ENCODE measurements around the gene RASAL1. TPM values are rescaled to one million over a fixed set of nuclear protein-coding genes. Genes with fewer than 3 reads are reported as not detected.
"Not testable (repeated sequence)": the region's sequence is repeated elsewhere in the genome, so short reads cannot be mapped to it uniquely, and the experiment has no call there.

Gene RASAL1
- total RNA-seq, 1 donor from 2014 or later, result 2.2 TPM

DNA sequence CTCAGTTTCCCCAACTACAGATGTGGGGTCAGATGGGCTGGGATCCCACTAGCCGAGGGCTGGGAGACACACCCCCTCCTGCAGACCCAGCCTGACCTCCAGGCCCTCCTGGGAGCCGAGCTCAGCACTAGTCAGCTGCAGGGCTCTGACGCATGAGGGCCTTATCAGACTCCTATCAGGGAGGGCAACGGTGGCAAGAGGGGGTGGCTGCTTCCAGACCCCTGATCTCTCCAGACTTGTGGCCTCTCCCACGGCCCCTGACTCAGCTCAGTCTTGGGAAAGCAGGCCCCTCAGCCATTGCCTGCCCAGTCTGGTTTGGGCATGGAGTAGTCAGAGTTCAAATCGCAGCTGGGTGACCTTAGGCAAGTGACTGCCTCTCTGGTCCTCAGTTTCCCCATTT, 2.5 kb downstream of the RASAL1 start:
- DNase-seq (ENCODE audit: low spot score), result no peak
- intact Hi-C loops (cut with micrococcal nuclease), result loop anchor here (10.0 kb wide), 1 partner anchor 228 kb away; the partner anchor contains the start of gene OAS1
- no peaks in the 10 kb centered on the region for H3K36me3 Mint-ChIP-seq (ENCODE audit: low read depth)
- no peaks in the 10 kb centered on the region for H3K27me3 Mint-ChIP-seq (ENCODE audit: low read depth)
- peaks cover 14% of the 10 kb centered on the region for H3K4me1 Mint-ChIP-seq (ENCODE audit: low read depth)
- no peak overlapping the region for H3K4me3 Mint-ChIP-seq (ENCODE audit: low read depth)
- no peak overlapping the region for H3K27ac Mint-ChIP-seq
- H3K9me3 Mint-ChIP-seq, result no peaks in the 10 kb centered on the region

DNA sequence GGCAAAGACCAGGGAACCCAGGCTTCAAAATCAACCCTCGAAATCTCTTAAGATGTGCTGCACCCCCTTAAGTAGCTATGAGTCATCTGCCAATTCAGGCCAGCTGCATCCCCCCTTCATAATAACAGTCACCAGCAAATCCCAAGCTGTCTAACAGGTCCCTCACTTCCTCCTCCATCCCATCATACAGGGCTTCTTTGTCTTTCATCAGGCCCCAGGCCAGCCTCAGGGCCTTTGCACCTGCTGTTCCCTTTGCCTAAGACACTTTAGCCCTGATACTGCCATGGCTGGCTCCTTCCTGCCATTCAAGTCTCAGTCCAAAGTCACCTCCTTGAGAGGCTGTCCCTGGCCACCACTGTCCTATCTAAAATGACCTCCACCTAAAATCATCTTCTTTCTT, 4.0 kb downstream of the RASAL1 start:
- Mint-ChIP-seq H3K36me3 (ENCODE audit: low read depth) (no peaks in the 10 kb centered on the region), H3K9me3 (no peaks in the 10 kb centered on the region), H3K4me3 (ENCODE audit: low read depth) (no peak overlapping the region), H3K27me3 (ENCODE audit: low read depth) (no peaks in the 10 kb centered on the region), H3K4me1 (ENCODE audit: low read depth) (peaks cover 11% of the 10 kb centered on the region), H3K27ac (no peak overlapping the region)
- intact Hi-C loops (cut with micrococcal nuclease), result loop anchor here (10.0 kb wide), 1 partner anchor 227 kb away; the partner anchor contains the start of gene OAS1
- DNase-seq (ENCODE audit: low spot score), result no peak

DNA sequence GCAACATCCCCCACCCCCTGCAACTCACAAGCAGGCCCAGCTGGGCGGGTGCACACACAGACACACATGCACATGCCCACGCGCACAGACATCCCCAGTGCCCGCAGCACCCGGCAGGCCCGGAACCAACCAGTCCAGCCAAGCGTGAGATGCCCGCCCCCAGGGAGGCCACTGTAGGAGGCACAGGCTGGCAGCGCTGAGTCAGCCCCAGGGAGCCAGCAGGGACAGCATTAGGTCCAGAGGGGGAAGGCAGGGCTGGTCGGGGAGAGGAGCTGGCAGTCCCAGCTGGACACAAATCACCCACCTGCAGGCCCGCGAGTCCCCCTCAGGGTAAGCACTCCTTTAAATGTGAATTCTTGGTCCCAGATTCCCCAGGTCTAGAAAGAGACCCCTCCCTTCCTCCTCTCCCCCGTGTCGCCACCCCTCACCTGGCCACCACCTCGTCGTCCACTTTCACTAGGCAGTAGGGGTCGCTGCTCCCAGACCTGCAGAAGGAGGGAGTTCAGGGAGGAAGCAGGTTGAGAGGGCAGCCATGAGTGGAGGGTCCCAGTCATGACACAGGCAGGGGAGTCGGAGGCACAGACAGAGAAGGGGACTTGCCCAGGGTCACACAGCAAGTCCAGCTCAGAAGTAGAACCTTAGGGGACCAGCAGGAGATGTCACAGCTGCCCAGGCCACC, 5.0 kb downstream of the RASAL1 start:
- no peak overlapping the region for H3K27ac Mint-ChIP-seq
- peaks cover 3% of the 10 kb centered on the region for H3K4me1 Mint-ChIP-seq (ENCODE audit: low read depth)
- no peak for DNase-seq (ENCODE audit: low spot score)
- no peak overlapping the region for H3K4me3 Mint-ChIP-seq (ENCODE audit: low read depth)
- no peaks in the 10 kb centered on the region for H3K27me3 Mint-ChIP-seq (ENCODE audit: low read depth)
- no peaks in the 10 kb centered on the region for H3K9me3 Mint-ChIP-seq
- H3K36me3 Mint-ChIP-seq (ENCODE audit: low read depth), result no peaks in the 10 kb centered on the region
- intact Hi-C loops (cut with micrococcal nuclease), result loop anchor here (10.0 kb wide), 1 partner anchor 226 kb away; the partner anchor contains the start of gene OAS1

DNA sequence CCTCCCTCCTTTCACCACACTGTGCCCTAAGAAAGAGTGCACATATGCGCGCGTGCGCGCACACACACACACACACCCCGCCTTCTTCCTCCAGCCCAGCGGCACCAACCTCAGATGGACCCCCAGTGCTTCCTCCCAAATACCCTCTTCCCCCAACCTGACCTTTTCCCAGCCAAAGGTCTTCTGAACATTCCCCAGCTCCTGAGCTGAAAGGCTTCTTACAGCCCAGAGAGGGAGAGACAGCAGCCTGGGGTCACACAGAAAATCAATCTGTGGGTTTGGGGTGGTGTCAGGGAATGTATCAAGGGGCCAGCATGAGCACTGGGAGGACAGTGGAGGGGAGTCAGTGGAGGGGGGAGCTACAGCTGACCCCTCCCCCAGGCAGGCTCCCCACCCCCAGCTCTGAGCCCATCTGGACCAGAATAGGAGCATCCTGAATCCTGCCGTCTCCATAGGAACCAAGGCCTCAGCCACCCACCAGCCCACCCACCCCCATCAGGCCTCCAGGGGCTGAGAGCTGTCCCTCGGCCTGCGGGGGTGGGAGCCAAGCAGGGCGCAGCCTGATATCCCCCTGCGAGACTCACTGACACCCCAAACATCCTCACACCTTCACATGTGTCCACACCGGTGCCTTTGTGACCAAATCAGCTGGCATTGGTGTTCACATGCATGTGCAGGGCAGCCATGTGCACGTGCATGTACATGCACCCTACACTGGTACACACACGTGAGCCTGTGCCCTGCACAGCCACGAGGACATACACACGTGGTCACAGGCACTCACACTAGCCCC, 5.7 kb downstream of the RASAL1 start:
- DNase-seq (ENCODE audit: low spot score), result no peak
- Mint-ChIP-seq H3K4me1 (ENCODE audit: low read depth) (no peaks in the 10 kb centered on the region), H3K4me3 (ENCODE audit: low read depth) (no peak overlapping the region), H3K27me3 (ENCODE audit: low read depth) (no peaks in the 10 kb centered on the region), H3K27ac (no peak overlapping the region), H3K9me3 (no peaks in the 10 kb centered on the region), H3K36me3 (ENCODE audit: low read depth) (no peaks in the 10 kb centered on the region)
- intact Hi-C loops (cut with micrococcal nuclease), result loop anchor here (10.0 kb wide), 1 partner anchor 225 kb away; the partner anchor contains the start of gene OAS1

DNA sequence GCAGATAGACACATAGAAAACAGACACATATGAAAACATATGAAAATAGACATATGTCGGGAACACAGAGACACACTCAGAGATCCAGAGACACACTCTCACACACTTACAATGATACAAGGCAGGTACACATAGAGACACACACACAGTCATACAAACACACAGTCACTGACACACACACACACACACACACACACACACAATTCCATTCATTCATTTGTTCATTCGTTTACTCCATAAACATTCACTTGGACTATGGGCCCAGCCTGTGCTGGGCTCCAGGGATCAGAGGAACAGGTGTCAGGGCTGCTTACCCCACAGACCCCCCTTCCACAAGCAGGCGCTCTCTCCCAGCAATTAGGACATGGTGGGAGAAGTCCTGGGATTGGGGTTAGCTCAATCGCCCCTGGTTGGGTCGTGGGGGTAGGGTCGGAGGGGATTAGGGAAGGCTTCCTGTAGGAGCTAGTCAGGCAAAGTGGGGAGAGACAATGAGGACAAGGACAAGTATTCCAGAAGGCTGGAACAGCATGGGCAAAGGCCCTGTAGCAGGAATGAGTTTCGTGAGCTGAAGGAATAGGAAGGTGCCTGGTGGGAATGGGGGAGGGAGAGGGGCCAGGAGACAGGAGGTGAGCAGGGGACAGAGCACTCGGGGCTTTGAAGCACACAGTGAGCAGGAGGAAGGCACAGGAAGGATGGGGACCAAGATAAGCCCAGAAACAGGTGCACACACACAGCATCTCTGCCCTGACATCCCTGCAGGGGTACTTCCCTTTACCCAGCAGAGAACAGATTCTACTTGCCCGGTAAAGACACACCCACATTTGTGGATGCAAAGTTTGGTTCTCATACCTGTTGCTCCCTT, 6.5 kb downstream of the RASAL1 start:
- H3K4me3 Mint-ChIP-seq (ENCODE audit: low read depth), result no peak overlapping the region
- intact Hi-C loops (cut with micrococcal nuclease), result no loop called here
- no peaks in the 10 kb centered on the region for H3K27me3 Mint-ChIP-seq (ENCODE audit: low read depth)
- H3K4me1 Mint-ChIP-seq (ENCODE audit: low read depth), result no peaks in the 10 kb centered on the region
- no peaks in the 10 kb centered on the region for H3K36me3 Mint-ChIP-seq (ENCODE audit: low read depth)
- no peak overlapping the region for H3K27ac Mint-ChIP-seq
- DNase-seq (ENCODE audit: low spot score), result no peak
- no peaks in the 10 kb centered on the region for H3K9me3 Mint-ChIP-seq

DNA sequence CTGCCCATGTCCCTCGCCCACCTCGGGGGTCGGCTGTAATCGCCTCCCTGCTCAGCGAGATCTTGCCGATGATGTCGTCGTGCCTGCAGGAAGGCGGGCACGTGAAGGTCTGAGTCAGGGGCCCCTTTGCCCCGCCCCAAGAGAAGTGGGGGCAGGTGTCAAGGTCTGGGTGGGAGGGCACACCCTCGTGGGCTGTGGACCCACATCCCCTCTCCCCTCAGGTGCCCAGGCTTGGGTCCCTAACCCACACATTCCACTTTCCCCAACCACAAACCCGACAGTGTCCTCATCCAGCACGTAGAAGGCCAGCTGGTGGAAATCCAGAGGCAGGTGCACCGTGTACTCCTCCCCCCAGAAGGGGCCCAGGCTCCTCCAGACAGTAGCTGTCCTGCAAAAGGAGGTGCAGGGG, 7.8 kb downstream of the RASAL1 start:
- H3K36me3 Mint-ChIP-seq (ENCODE audit: low read depth), result no peaks in the 10 kb centered on the region
- intact Hi-C loops (cut with micrococcal nuclease), result no loop called here
- no peaks in the 10 kb centered on the region for H3K27me3 Mint-ChIP-seq (ENCODE audit: low read depth)
- H3K4me1 Mint-ChIP-seq (ENCODE audit: low read depth), result no peaks in the 10 kb centered on the region
- peaks cover 7% of the 10 kb centered on the region for H3K9me3 Mint-ChIP-seq
- DNase-seq (ENCODE audit: low spot score), result no peak
- H3K27ac Mint-ChIP-seq, result no peak overlapping the region
- no peak overlapping the region for H3K4me3 Mint-ChIP-seq (ENCODE audit: low read depth)

DNA sequence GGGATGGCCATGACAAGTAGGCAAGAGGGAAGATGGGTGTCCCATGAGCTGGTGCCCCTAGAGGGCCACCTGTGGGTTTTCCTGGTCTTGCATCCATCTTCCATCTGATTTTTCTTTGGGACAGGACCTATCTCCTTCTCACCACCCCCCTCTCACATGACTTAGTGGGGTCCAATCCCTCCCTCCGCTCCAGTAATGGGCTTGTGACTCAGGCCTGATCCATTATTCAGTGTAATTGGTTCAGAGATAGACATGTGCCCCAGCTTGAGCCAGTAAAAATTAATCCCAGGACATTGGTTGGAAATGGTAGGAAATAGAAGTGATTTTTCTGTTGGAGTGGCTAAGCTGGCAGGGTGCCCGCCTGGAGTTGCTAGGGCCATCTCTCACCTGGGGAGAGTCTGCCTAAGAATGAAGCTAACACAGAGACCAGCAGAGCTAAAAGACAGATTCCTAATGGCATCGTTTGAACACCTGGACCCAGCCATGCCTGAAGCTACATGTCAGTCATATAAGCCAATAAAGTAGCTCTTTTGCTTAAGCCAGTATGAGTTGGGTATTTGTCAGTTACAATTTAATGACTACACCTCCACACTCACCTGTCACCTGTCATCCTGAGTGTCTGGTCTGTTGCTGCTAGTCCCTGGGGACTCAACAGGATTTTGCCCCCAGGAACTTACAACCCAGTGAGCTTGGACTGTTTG, 14.7 kb downstream of the RASAL1 start:
- Mint-ChIP-seq H3K9me3 (peaks cover 8% of the 10 kb centered on the region), H3K27me3 (ENCODE audit: low read depth) (no peaks in the 10 kb centered on the region), H3K4me3 (ENCODE audit: low read depth) (no peak overlapping the region), H3K36me3 (ENCODE audit: low read depth) (no peaks in the 10 kb centered on the region), H3K4me1 (ENCODE audit: low read depth) (no peaks in the 10 kb centered on the region), H3K27ac (no peak overlapping the region)
- intact Hi-C loops (cut with micrococcal nuclease), result no loop called here
- no peak for DNase-seq (ENCODE audit: low spot score)

DNA sequence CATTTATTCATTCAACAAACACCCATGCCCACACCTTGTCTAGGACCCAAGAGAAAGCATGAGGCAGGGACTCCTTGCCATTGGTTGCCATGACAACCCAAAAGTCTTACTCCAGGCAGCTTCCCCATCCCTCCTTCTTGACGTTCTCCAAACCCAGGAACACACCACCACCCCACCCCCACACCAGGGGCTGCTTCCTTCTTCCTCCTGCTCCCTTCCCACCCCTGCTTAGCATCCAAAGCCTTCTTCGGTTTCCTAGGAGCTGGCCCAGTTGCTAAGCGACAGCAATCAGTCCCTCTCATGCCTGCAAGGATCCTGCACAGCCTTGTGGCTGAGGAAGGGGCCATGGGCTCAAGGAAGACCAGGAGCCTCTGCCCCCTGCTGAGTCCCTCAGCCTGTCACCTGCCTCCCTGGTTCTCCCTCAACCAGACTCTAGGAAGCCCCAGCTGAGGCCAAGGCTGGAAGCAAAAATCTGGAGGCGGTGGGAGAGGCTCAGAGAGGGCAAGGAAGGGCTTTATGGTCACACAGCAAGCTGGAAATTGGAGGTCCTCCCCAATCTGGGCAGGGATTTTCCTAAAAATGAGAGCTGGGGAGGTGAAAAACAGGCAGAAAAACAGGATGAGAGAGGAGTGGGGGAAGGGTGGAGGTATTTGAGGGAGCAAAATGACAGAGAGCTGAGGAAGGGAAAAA, 15.4 kb downstream of the RASAL1 start:
- Mint-ChIP-seq H3K4me1 (ENCODE audit: low read depth) (no peaks in the 10 kb centered on the region), H3K4me3 (ENCODE audit: low read depth) (no peak overlapping the region), H3K36me3 (ENCODE audit: low read depth) (no peaks in the 10 kb centered on the region), H3K27ac (no peak overlapping the region), H3K27me3 (ENCODE audit: low read depth) (no peaks in the 10 kb centered on the region), H3K9me3 (peaks cover 8% of the 10 kb centered on the region)
- DNase-seq (ENCODE audit: low spot score), result no peak
- intact Hi-C loops (cut with micrococcal nuclease), result no loop called here

DNA sequence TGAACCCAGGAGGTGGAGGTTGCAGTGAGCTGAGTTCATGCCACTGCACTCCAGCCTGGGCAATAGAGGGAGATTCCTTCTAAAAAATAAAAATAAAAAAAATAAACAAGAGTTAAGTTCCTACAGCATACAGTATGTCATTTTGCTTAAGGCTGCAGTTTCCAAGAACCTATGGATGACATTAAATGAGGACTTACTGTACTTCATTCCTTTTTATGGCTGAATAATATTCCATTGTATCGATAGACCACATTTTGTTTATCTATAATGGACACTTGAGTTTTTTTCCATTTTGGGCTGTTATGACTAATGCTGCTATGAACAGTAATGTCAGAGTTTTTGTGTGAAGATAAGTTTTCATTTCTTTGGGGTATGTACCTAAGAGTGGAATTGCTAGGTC, 17.4 kb downstream of the RASAL1 start:
- Mint-ChIP-seq H3K36me3 (ENCODE audit: low read depth) (no peaks in the 10 kb centered on the region), H3K4me1 (ENCODE audit: low read depth) (no peaks in the 10 kb centered on the region), H3K27me3 (ENCODE audit: low read depth) (no peaks in the 10 kb centered on the region)

DNA sequence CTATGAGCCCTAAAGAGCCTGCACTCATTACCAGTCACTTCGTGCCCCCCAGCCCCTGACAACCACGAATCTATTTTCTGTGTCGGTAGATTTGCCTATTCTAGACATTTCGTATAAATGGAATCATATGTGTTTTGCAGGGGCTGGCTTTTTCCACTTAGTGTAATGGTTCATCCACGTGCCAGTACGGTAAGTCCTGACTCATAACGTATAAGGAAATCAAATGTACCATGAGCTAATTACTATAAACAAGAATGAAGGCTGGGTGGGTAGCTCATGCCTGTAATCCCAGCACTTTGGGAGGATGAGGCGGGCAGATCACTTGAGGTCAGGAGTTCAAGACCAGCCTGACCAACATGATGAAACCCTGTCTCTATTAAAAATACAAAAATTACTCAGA, 17.9 kb downstream of the RASAL1 start:
- H3K4me1 Mint-ChIP-seq (ENCODE audit: low read depth); H3K9me3 Mint-ChIP-seq; H3K4me3 Mint-ChIP-seq (ENCODE audit: low read depth); H3K36me3 Mint-ChIP-seq (ENCODE audit: low read depth); intact Hi-C loops (cut with micrococcal nuclease); H3K27ac Mint-ChIP-seq; H3K27me3 Mint-ChIP-seq (ENCODE audit: low read depth); DNase-seq (ENCODE audit: low spot score): not testable (repeated sequence)

More for the DNA sequence above, 17.4 kb downstream of the RASAL1 start:
- Mint-ChIP-seq H3K4me3 (ENCODE audit: low read depth) (no peak overlapping the region), H3K9me3 (peaks cover 5% of the 10 kb centered on the region), H3K27ac (no peak overlapping the region)
- DNase-seq (ENCODE audit: low spot score), result no peak
- intact Hi-C loops (cut with micrococcal nuclease), result no loop called here

DNA sequence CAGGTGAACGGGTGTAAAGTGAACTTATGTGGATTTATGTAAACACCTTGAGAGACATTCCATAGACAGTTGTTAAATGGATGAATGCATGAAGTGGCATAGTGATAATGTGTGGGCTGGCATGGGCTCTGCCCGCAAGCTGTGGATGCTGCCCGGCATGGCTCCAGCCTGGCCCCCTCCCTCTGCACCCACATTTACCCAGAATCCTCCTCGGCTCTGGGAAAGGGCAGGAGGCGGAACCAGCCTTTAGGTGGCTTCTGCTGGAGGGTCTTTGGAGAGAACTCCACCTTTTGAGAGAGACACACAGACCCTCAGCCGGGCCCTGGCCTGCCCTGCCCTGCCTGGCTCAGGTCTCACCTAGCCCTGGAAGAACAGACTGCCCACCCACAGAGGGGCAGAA, 18.7 kb downstream of the RASAL1 start:
- no peak for DNase-seq (ENCODE audit: low spot score)
- no peaks in the 10 kb centered on the region for H3K9me3 Mint-ChIP-seq
- H3K36me3 Mint-ChIP-seq (ENCODE audit: low read depth), result no peaks in the 10 kb centered on the region
- no peaks in the 10 kb centered on the region for H3K4me1 Mint-ChIP-seq (ENCODE audit: low read depth)
- H3K27me3 Mint-ChIP-seq (ENCODE audit: low read depth), result no peaks in the 10 kb centered on the region
- intact Hi-C loops (cut with micrococcal nuclease), result no loop called here
- no peak overlapping the region for H3K4me3 Mint-ChIP-seq (ENCODE audit: low read depth)
- no peak overlapping the region for H3K27ac Mint-ChIP-seq
